Panc1 (cell line): ENCODE data around the gene F5.

Experiments
- CTCF ChIP-seq: fragments of 450-650 bp; IDR thresholded peaks from 2 replicates; pipeline ENCODE4 v1.5.1; 2017; ENCODE audit warnings: mild to moderate bottlenecking
- POLR2AphosphoS5 ChIP-seq: IDR thresholded peaks from 2 replicates; pipeline ENCODE4 v1.6.1; 2012; ENCODE audit warnings: mild to moderate bottlenecking, low read depth, low read length, moderate library complexity
- REST ChIP-seq, 2 experiments: IDR thresholded peaks; 2 replicates each; pipeline ENCODE4 v1.6.1; 2011 to 2012; ENCODE audit warnings: low read depth in 2 of 2, control low read depth in 1 of 2, low read length in 1 of 2, mild to moderate bottlenecking in 1 of 2, moderate library complexity in 1 of 2; ENCODE audit not compliant: insufficient read depth in 1 of 2
- SIN3A ChIP-seq: IDR thresholded peaks from 2 replicates; pipeline ENCODE4 v1.6.1; 2012; ENCODE audit warnings: low read depth, mild to moderate bottlenecking, low read length, moderate library complexity, borderline replicate concordance; ENCODE audit not compliant: insufficient read depth
- TCF7L2 ChIP-seq: IDR thresholded peaks from 2 replicates; pipeline ENCODE4 v1.6.1; 2011; ENCODE audit warnings: mild to moderate bottlenecking, low read depth, low read length, inconsistent platforms

GRCh38 chr1:169479363-169480066, 106.8 kb downstream of the F5 start:
- TF ChIP-seq CTCF (no peak), POLR2AphosphoS5 (no peak), TCF7L2 (no peak), SIN3A (no peak), REST (IDR thresholded peaks at IDR 0.05; ENCODE audit: insufficient read depth in 1 of 2, low read depth in 2 of 2, low read length in 1 of 2) (no peak)
